GM13977 (cell line): ENCODE data around the gene VPS37D.

Source experiments
- DNase-seq: peaks from one replicate; pipeline ENCODE4 v3.0.0; 2012; ENCODE audit warnings: low spot score
- in situ Hi-C: fragments of 300-500 bp; cut with MboI; formaldehyde crosslinking; loops from one replicate; pipeline ENCODE4 v1.12.0; 2022; ENCODE audit warnings: low sequenced_read_pairs, low pct_unique_long_range_greater_than_20kb, mixed read lengths, inconsistent platforms; ENCODE audit not compliant: unreplicated experiment
- TF ChIP-seq, protein P1 (sequence below): IDR thresholded peaks from 2 replicates; pipeline ENCODE4 v1.5.1; 2012; ENCODE audit warnings: mild to moderate bottlenecking, control low read depth; ENCODE audit not compliant: insufficient read depth; ENCODE audit errors: extremely low read depth, missing control alignments

The VPS37D gene

DNA sequence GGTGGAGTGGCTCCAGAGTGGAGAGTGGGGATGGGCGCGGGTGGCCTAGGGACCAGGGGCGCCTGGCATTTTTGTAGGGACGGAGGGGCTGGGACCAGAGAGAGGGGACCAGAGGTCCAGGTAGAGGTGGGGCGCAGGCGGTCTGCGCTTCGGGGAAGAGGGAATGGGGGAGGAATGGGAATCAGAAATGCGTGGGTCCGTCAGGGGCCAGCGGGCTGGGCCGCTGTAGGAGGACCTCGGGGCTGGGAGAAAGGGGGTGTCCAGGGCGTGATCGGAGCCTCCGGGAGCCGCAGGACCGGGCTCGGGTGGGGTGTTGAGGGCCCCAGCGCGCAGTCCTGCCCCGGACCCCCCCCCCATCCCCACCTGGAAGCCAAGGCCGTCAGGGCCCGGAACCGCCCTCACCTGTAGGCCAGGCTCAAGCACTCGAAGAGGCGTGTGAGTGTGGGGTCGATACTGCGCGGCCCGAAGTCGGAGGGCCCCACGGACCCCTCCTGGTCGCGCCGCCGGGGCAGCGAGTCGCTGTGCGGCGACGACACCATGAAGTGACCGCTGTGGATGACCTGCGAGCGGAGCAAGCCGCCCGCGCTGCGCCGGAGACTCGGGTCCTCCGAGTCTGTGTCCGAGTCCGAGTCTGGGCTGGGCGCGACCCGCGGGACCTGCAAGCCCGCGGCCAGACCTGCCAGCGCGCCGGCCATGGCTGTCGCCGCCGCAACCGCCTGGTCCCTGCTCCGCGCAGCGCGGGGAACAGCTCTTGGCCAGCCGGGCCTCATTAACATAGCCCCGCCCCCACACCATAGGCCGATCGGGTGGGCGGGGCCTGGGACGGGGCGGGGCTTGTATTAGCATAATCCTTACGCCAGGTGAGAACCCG, 43.6 kb upstream of the VPS37D start, which contains the start of gene MLXIPL:
TSS of gene MLXIPL (minus strand) at position 725 of the 871 bp plus-strand sequence. CDS start at position 695, 30 bp downstream.
- in situ Hi-C loops, result loop anchor here (25.0 kb wide), 1 partner anchor 238 kb away; the partner anchor contains the start of gene TMEM270
- TF ChIP-seq, protein P1, sequence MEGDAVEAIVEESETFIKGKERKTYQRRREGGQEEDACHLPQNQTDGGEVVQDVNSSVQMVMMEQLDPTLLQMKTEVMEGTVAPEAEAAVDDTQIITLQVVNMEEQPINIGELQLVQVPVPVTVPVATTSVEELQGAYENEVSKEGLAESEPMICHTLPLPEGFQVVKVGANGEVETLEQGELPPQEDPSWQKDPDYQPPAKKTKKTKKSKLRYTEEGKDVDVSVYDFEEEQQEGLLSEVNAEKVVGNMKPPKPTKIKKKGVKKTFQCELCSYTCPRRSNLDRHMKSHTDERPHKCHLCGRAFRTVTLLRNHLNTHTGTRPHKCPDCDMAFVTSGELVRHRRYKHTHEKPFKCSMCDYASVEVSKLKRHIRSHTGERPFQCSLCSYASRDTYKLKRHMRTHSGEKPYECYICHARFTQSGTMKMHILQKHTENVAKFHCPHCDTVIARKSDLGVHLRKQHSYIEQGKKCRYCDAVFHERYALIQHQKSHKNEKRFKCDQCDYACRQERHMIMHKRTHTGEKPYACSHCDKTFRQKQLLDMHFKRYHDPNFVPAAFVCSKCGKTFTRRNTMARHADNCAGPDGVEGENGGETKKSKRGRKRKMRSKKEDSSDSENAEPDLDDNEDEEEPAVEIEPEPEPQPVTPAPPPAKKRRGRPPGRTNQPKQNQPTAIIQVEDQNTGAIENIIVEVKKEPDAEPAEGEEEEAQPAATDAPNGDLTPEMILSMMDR, result no peak
- DNase-seq, result peak; percentile 88

DNA sequence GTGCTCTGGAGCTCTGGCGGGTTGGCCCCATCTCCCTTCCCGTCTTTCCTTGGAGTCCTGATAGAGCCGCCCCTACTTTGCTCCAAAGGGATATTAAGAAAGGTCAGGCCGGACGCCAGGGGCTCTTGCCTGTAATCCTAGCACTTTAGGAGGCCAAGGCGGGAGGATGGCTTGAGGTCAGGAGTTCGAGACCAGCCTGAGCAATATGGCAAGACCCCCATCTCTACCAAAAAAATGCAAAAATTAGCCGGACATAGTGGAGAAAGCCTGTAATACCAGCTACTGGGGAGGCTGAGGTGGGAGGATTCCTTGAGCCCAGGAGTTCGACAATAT, 43.0 kb upstream of the VPS37D start:
- in situ Hi-C loops, result loop anchor here (25.0 kb wide), 1 partner anchor 238 kb away; the partner anchor contains the start of gene TMEM270
- TF ChIP-seq, protein P1, result no peak
- DNase-seq, result no peak

DNA sequence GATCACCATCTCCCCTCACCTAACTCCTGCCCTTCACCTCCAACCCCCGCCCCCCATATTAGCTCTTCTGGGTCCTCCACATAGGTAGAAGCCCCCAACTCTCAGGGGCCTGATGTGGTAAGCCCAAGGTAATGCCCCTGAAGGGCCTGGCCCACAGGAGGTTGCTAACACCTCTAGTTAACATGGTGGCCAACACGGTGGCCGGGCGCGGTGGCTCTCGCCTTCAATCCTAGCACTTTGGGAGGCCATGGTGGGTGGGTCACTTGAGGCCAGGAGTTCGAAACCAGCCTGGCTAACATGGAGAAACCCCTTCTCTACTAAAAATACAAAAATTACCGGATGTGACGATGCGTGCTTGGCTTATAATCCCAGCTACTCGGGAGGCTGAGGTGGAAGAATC, 42.4 kb upstream of the VPS37D start:
- DNase-seq, result no peak
- TF ChIP-seq, protein P1, result no peak
- in situ Hi-C loops, result no loop called here

DNA sequence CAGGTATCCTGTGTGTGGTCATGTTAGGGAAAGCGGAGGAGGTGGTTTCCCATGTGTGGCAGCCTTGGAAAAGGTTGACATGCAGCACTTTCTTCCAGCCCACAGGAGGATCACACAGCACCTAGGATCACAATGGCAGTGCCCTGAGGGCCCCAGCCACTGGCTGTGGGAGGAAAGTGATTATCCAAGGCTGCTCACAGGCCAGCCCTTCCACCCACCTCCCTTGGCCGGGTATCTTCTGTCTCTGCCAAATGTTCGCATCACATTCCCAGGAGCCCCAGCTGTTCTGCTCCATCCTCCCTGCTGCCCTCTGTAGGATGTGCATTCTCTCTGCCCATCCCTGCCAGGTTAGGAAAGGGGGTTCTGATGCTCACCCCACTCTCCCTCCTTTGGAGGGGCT, 40.8 kb upstream of the VPS37D start:
- TF ChIP-seq, protein P1, result no peak
- in situ Hi-C loops, result no loop called here
- DNase-seq, result no peak

DNA sequence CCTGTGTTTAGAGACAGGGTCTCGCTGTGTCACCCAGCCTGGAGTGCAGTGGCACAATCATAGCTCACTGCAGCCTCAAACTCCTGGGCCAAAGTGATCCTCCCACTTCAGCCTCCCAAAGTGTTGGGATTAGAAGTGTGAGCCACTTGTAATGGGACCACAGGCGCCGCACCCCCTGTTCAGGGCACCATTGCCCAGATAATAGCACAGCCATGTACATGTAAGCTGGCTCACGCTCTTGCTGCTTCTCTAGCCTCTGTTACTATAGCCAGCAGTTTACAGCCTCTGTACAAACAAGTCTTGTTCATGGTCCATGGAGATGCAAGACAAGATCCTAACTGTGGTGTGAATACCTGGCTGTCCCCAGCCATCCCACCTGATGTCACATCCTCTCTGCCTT, 39.1 kb upstream of the VPS37D start:
- no peak for DNase-seq
- in situ Hi-C loops, result no loop called here
- TF ChIP-seq, protein P1, result no peak

DNA sequence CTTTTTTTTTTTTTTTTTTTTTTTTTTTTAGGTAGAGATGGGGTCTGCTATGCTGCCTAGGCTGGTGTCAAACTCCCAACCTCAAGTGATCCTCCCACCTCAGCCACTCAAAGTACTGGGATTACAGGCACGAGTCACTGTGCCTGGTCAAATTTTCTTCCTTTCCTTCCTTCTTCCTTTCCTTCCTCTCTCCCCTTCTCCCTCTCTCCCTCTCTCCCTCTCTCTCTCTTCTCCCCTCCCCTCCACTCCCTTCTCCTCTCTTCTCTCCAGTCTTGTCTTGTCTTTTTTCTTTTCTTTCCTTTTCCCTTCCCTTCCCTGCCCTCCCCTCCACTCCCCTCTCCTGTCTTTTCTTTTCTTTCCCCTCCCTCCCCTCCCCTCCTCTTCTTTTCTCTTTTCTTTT, 36.1 kb upstream of the VPS37D start:
- in situ Hi-C loops, result no loop called here
- DNase-seq, result no peak

More for the DNA sequence above, 36.1 kb upstream of the VPS37D start:
- TF ChIP-seq, protein P1, result no peak
